K562 (cell line): Measurements from ENCODE around the gene EMC6. TPM values are rescaled to one million over a fixed set of nuclear protein-coding genes. Genes with fewer than 3 reads are reported as not detected.

Source experiments
- ATAC-seq: fragments of 200-7000 bp; cut with Tn5 transposase; 3 replicates; pipeline ENCODE4 v1.9.1; 2020; ENCODE audit warnings: moderate library complexity
- BruUV-seq: library from RNA; stranded (reverse); fragments of 400-500 nt; replicated peaks from 2 replicates; lab custom pipeline; 2021; lab: Mats Ljungman, UMichigan
- CTCF ChIA-PET: fragments of 300-600 bp; formaldehyde crosslinking; extraction: SDS; loops from one replicate; lab custom pipeline; 2021; ENCODE audit warnings: low intra/inter-chr PET ratio; lab: Yijun Ruan, JAX
- POLR2A ChIA-PET: fragments of 300-600, 350-650 bp; sonication (Branson Sonifier 250); formaldehyde crosslinking; extraction: SDS; loops from one replicate; lab custom pipeline; 2021; ENCODE audit warnings: antibody characterized with exemption, inconsistent platforms; lab: Yijun Ruan, JAX
- DNase-seq, 4 experiments: peaks; one replicate each; pipeline versions ENCODE4 v3.0.0 to v3.0.0-alpha.2; 2011 to 2018; ENCODE audit warnings: low spot score in 3 of 4, mixed read lengths in 3 of 4; ENCODE audit errors: extremely low read depth in 1 of 4
- FAIRE-seq: peaks from 2 replicates; lab custom pipeline; 2011; peaks lifted over from hg19 to GRCh38; lab: Jason Lieb, UNC
- H2AFZ ChIP-seq: 2 replicates; pipeline ENCODE4 v1.6.0; 2011; ENCODE audit warnings: low read depth, low read length, control low read depth, inconsistent platforms
- H3K27ac ChIP-seq: fragments of 200-600 bp; 3 replicates; pipeline ENCODE4 v1.8.0; 2011; ENCODE audit warnings: low read depth, mild to moderate bottlenecking, control low read depth, inconsistent platforms, low read length, moderate library complexity, mixed read lengths; ENCODE audit errors: extremely low read depth
- H3K27me3 ChIP-seq, 2 experiments: fragments of 300-600 bp in 1 of 2; 2 replicates in 1 of 2; 3 replicates in 1 of 2; pipeline versions ENCODE4 v1.6.0 to v1.8.0; 2011; ENCODE audit warnings: inconsistent platforms in 2 of 2, low read length in 2 of 2, mild to moderate bottlenecking in 1 of 2, mixed read lengths in 1 of 2, moderate library complexity in 1 of 2; ENCODE audit not compliant: control insufficient read depth in 2 of 2, insufficient read depth in 2 of 2
- H3K36me3 ChIP-seq: fragments of 300-600 bp; 3 replicates; pipeline ENCODE4 v1.8.0; 2011; ENCODE audit warnings: mild to moderate bottlenecking, low read length, inconsistent platforms; ENCODE audit not compliant: control insufficient read depth, insufficient read depth
- H3K4me1 ChIP-seq, 2 experiments: fragments of 200-600 bp in 1 of 2; replicated peaks in 1 of 2; 2 replicates in 1 of 2; 3 replicates in 1 of 2; pipeline versions ENCODE4 v1.5.1 to v1.8.0; 2011; ENCODE audit warnings: inconsistent platforms in 2 of 2, low read length in 2 of 2, mild to moderate bottlenecking in 1 of 2, mixed read lengths in 1 of 2, moderate library complexity in 1 of 2; ENCODE audit not compliant: control insufficient read depth in 2 of 2, insufficient read depth in 2 of 2
- H3K4me2 ChIP-seq: 2 replicates; pipeline ENCODE4 v1.6.1; 2011; ENCODE audit warnings: low read length, control low read depth, inconsistent platforms, mixed read lengths; ENCODE audit not compliant: insufficient read depth
- H3K4me3 ChIP-seq: fragments of 200-600 bp; sonication (generic), shearing (Covaris generic); 2 replicates; pipeline ENCODE4 v1.5.1; 2016; ENCODE audit warnings: control low read depth, inconsistent platforms
- H3K79me2 ChIP-seq: fragments of 200-600 bp; 3 replicates; pipeline ENCODE4 v1.8.0; 2011; ENCODE audit warnings: low read length, inconsistent platforms; ENCODE audit not compliant: control insufficient read depth, insufficient read depth
- H3K9ac ChIP-seq, 2 experiments: 2 replicates each; pipeline versions ENCODE4 v1.6.0 to v1.6.1; 2011; ENCODE audit warnings: low read depth in 2 of 2, low read length in 2 of 2, control low read depth in 1 of 2, inconsistent platforms in 1 of 2, mild to moderate bottlenecking in 1 of 2, mixed read lengths in 1 of 2; ENCODE audit not compliant: insufficient read depth in 1 of 2
- H3K9me1 ChIP-seq: one replicate; pipeline ENCODE4 v1.6.0; 2011; ENCODE audit warnings: inconsistent platforms, mild to moderate bottlenecking, low read length, moderate library complexity; ENCODE audit not compliant: control insufficient read depth, insufficient read depth
- H3K9me3 ChIP-seq: replicated peaks from 2 replicates; pipeline ENCODE4 v1.5.1; 2011; ENCODE audit warnings: low read depth, low read length, inconsistent platforms; ENCODE audit not compliant: control insufficient read depth, insufficient read depth
- H4K20me1 ChIP-seq: replicated peaks from 2 replicates; pipeline ENCODE4 v1.6.1; 2011; ENCODE audit warnings: low read length, inconsistent platforms, mixed read lengths; ENCODE audit not compliant: control insufficient read depth, insufficient read depth
- ZFP36 ChIP-seq: fragments of 150-350 bp; IDR thresholded peaks from 2 replicates; pipeline ENCODE4 v1.6.1; 2018; ENCODE audit warnings: low read length, low read depth; ENCODE audit not compliant: partially characterized antibody
- WGBS: fragments of 100-300 bp; shearing (Covaris generic); methylation state at CpG from one replicate; pipeline ENCODE4 v1.1.6; 2016; ENCODE audit warnings: low coverage, mixed read lengths; ENCODE audit not compliant: insufficient coverage; ENCODE audit errors: missing lambda C conversion rate; 5-methylcytosine and 5-hydroxymethylcytosine counted together
- in situ Hi-C: fragments of 300-500 bp; cut with MboI; formaldehyde crosslinking; loops from 4 replicates; pipeline ENCODE4 v1.15.0; 2018; ENCODE audit warnings: inconsistent platforms, mixed read lengths
- intact Hi-C: fragments of 100-400 bp; cut with micrococcal nuclease; formaldehyde crosslinking; loops from 2 replicates; pipeline ENCODE4 v1.14.2; 2022
- polyA plus RNA-seq, 8 experiments: library from polyadenylated mRNA; depleted of rRNA in 4 of 8; stranded (reverse) in 5 of 8; unstranded in 3 of 8; fragments of >200 nt; fragmentation: Nextera tagmentation in 2 of 8; fragmentation: Illumina TruSeq in 1 of 8; extraction: Ambion mirVana in 2 of 8; extraction: Trizol in 1 of 8; gene quantifications; 2 replicates each; pipeline versions ENCODE4 v1.2.1 to v1.2.3, GENCODE V29; 2011 to 2014; ENCODE audit warnings: inconsistent platforms in 1 of 8, missing spikeins in 1 of 8
- total RNA-seq, 7 experiments: library from RNA; depleted of rRNA in 6 of 7; stranded (reverse); fragments of >200 nt in 6 of 7; fragmentation: Illumina TruSeq in 2 of 7; extraction: Trizol in 2 of 7; gene quantifications; 2 replicates each; pipeline versions ENCODE4 v1.2.1 to v1.2.3, GENCODE V29; 2011 to 2021; ENCODE audit warnings: low replicate concordance in 1 of 7
- TF ChIP-seq, protein P1 (sequence below), 2 experiments: fragments of 450-650 bp; IDR thresholded peaks; 2 replicates each; pipeline ENCODE4 v1.6.1; 2018; ENCODE audit warnings: mild to moderate bottlenecking in 2 of 2, low read depth in 1 of 2; ENCODE audit not compliant: partially characterized antibody in 2 of 2

EMC6 gene
- total and polyA plus RNA-seq, 9 of the 15 experiments (the other 6 are each of a cell fraction or from before 2014, with no cell fraction given) = 2.9 to 136 (median 24.9) TPM

DNA sequence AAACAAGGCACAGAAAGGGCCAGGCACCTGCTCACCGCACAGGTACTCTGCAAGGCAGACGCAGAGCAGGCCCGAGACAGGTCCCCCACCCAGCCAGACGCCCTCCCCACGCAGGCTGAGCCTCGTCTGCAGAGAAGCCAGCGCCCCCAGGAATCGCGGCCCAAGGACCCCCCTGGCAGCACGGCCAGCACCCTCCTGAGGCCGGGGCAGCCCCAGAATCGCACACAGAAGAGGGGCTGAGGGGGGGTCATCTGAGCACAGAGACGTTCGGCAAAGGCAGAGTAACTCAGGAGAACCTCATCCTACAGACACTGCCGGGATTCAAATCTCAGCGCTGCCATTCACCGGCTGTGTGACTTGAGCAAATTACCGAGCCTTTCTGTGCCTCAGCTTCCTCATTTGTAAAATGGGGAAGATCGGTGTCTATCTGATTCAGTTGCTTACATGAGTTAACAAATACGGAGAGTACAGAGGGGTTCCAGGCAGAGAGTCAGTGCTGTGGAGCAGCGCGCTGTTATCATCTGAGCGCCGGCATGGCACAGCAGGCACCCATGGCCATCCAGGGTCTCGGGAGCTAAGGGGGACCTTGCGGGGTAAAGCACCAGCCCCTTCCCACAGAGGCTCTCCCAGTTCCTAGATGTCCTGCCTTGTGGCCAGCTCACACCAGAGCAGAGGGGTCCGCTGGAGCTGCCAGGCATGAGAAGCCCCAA, 10.4 kb downstream of the EMC6 start:
- no peak overlapping the region for H3K27ac ChIP-seq
- peaks cover 0 to 21% of the 10 kb centered on the region in 2 experiments; a peak in 2 of 5 replicates for H3K4me1 ChIP-seq
- H3K9me1 ChIP-seq = no peaks in the 10 kb centered on the region
- intact Hi-C loops (no loop called here), in situ Hi-C loops (no loop called here)
- peaks cover 0 to 17% of the 10 kb centered on the region in 2 experiments; a peak in 2 of 5 replicates for H3K27me3 ChIP-seq
- FAIRE-seq = no peak
- H2AFZ ChIP-seq = no peak overlapping the region
- TF ChIP-seq, protein P1, sequence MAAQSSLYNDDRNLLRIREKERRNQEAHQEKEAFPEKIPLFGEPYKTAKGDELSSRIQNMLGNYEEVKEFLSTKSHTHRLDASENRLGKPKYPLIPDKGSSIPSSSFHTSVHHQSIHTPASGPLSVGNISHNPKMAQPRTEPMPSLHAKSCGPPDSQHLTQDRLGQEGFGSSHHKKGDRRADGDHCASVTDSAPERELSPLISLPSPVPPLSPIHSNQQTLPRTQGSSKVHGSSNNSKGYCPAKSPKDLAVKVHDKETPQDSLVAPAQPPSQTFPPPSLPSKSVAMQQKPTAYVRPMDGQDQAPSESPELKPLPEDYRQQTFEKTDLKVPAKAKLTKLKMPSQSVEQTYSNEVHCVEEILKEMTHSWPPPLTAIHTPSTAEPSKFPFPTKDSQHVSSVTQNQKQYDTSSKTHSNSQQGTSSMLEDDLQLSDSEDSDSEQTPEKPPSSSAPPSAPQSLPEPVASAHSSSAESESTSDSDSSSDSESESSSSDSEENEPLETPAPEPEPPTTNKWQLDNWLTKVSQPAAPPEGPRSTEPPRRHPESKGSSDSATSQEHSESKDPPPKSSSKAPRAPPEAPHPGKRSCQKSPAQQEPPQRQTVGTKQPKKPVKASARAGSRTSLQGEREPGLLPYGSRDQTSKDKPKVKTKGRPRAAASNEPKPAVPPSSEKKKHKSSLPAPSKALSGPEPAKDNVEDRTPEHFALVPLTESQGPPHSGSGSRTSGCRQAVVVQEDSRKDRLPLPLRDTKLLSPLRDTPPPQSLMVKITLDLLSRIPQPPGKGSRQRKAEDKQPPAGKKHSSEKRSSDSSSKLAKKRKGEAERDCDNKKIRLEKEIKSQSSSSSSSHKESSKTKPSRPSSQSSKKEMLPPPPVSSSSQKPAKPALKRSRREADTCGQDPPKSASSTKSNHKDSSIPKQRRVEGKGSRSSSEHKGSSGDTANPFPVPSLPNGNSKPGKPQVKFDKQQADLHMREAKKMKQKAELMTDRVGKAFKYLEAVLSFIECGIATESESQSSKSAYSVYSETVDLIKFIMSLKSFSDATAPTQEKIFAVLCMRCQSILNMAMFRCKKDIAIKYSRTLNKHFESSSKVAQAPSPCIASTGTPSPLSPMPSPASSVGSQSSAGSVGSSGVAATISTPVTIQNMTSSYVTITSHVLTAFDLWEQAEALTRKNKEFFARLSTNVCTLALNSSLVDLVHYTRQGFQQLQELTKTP (IDR thresholded peaks at IDR 0.05; ENCODE audit: low read depth in 1 of 2, partially characterized antibody in 2 of 2) = no peak
- TF ChIP-seq ZFP36 = peak; percentile 48
- no peak for DNase-seq
- POLR2A ChIA-PET = interaction anchor here (0.7 to 1.0 kb wide), 2 partner anchors 10 to 483 kb away, joined by 4 read pairs; no protein-coding TSS in a partner anchor
- no peak overlapping the region for H3K4me2 ChIP-seq
- ATAC-seq = no peak
- no TSS peak for BruUV-seq
- CTCF ChIA-PET = no interaction called here
- no peaks in the 10 kb centered on the region for H3K36me3 ChIP-seq
- H3K4me3 ChIP-seq = no peak overlapping the region
- WGBS = 31% methylated on average over 17 of the region's 27 CpGs
- H3K79me2 ChIP-seq = no peaks in the 10 kb centered on the region
- H4K20me1 ChIP-seq = no peaks in the 10 kb centered on the region
- no peaks in the 10 kb centered on the region for H3K9me3 ChIP-seq
- H3K9ac ChIP-seq = no peak overlapping the region
